SK-N-MC (cell line): ENCODE measurements around the gene NQO2.

ENCODE experiments used
- EZH2 ChIP-seq: fragments of 200-600 bp; sonication (generic); IDR thresholded peaks from one replicate; pipeline ENCODE4 v1.6.1; 2017; ENCODE audit warnings: antibody characterized with exemption
- FOXP2 ChIP-seq: optimal IDR thresholded peaks from 2 replicates; pipeline ENCODE3; 2011; ENCODE audit warnings: mild to moderate bottlenecking, moderate library complexity; ENCODE audit not compliant: insufficient read depth; ENCODE audit errors: extremely low read length, control extremely low read depth
- POLR2AphosphoS5 ChIP-seq: IDR thresholded peaks from 2 replicates; pipeline ENCODE4 v1.6.1; 2012; ENCODE audit warnings: mild to moderate bottlenecking, low read depth, low read length, borderline replicate concordance

GRCh38 chr6:3014675-3015066, 15.0 kb downstream of the NQO2 start:
- no peak for TF ChIP-seq POLR2AphosphoS5
- TF ChIP-seq EZH2: no peak
- TF ChIP-seq FOXP2: no peak
